Neuronal stem cell (in vitro differentiated cells): Measurements from ENCODE around the gene HDAC7.

Experiments used
- DNase-seq: peaks from one replicate; pipeline ENCODE4 v3.0.0-alpha.2; 2013; ENCODE audit warnings: low spot score
- H2AFZ ChIP-seq: one replicate; pipeline ENCODE4 v1.6.1; 2013; ENCODE audit warnings: mild to moderate bottlenecking, low read length, inconsistent platforms
- H2AK5ac ChIP-seq: 2 replicates; pipeline ENCODE4 v1.6.1; 2013; ENCODE audit warnings: low read depth, mild to moderate bottlenecking, inconsistent platforms, low read length, moderate library complexity, mixed read lengths
- H2BK120ac ChIP-seq: 2 replicates; pipeline ENCODE4 v1.6.1; 2013; ENCODE audit warnings: low read depth, mild to moderate bottlenecking, inconsistent platforms, low read length, moderate library complexity, mixed read lengths
- H2BK12ac ChIP-seq: one replicate; pipeline ENCODE4 v1.6.1; 2013; ENCODE audit warnings: low read length, inconsistent platforms
- H2BK15ac ChIP-seq: 2 replicates; pipeline ENCODE4 v1.6.1; 2013; ENCODE audit warnings: mild to moderate bottlenecking, low read length, inconsistent platforms, mixed read lengths
- H2BK5ac ChIP-seq: one replicate; pipeline ENCODE4 v1.6.1; 2013; ENCODE audit warnings: inconsistent platforms, mild to moderate bottlenecking, low read length, moderate library complexity
- H3K14ac ChIP-seq: one replicate; pipeline ENCODE4 v1.6.1; 2013; ENCODE audit warnings: low read length, inconsistent platforms
- H3K18ac ChIP-seq: 2 replicates; pipeline ENCODE4 v1.6.1; 2013; ENCODE audit warnings: low read length, inconsistent platforms
- H3K23ac ChIP-seq: 2 replicates; pipeline ENCODE4 v1.6.1; 2013; ENCODE audit warnings: low read depth, mild to moderate bottlenecking, mixed read lengths, low read length, inconsistent platforms; ENCODE audit not compliant: poor library complexity
- H3K27ac ChIP-seq: replicated peaks from 3 replicates; pipeline ENCODE4 v1.5.1; 2013; ENCODE audit warnings: low read length, inconsistent platforms
- H3K27me3 ChIP-seq, 3 experiments: 2 replicates each; pipeline ENCODE4 v1.6.1; 2013; ENCODE audit warnings: low read length in 3 of 3, mild to moderate bottlenecking in 2 of 3, inconsistent platforms in 1 of 3, low read depth in 1 of 3, mixed read lengths in 1 of 3, moderate library complexity in 1 of 3; ENCODE audit not compliant: control insufficient read depth in 3 of 3, insufficient read depth in 3 of 3
- H3K36me3 ChIP-seq, 2 donors: replicated peaks in 1 of 2; 2 replicates each; pipeline ENCODE4 v1.6.1; 2013; ENCODE audit warnings: low read length in 2 of 2; ENCODE audit not compliant: control insufficient read depth in 2 of 2, insufficient read depth in 2 of 2
- H3K4ac ChIP-seq: 2 replicates; pipeline ENCODE4 v1.6.1; 2013; ENCODE audit warnings: inconsistent platforms, mild to moderate bottlenecking, low read length, moderate library complexity
- H3K4me1 ChIP-seq, 2 donors: 1 replicate in 1 of 2; 2 replicates in 1 of 2; pipeline ENCODE4 v1.6.1; 2013; ENCODE audit warnings: low read length in 2 of 2, low read depth in 1 of 2; ENCODE audit not compliant: control insufficient read depth in 2 of 2, insufficient read depth in 1 of 2
- H3K4me2 ChIP-seq: one replicate; pipeline ENCODE4 v1.6.1; 2013; ENCODE audit warnings: mild to moderate bottlenecking, low read length, inconsistent platforms; ENCODE audit not compliant: insufficient read depth, poor library complexity, severe bottlenecking
- H3K4me3 ChIP-seq, 2 donors: 2 replicates each; pipeline ENCODE4 v1.5.1; 2013; ENCODE audit warnings: low read length in 2 of 2, mild to moderate bottlenecking in 2 of 2, inconsistent platforms in 1 of 2, moderate library complexity in 1 of 2
- H3K79me1 ChIP-seq: one replicate; pipeline ENCODE4 v1.6.1; 2013; ENCODE audit warnings: low read depth, mild to moderate bottlenecking, inconsistent platforms, low read length, moderate library complexity
- H3K9ac ChIP-seq: one replicate; pipeline ENCODE4 v1.6.1; 2013; ENCODE audit warnings: mild to moderate bottlenecking, low read depth, low read length, inconsistent platforms; ENCODE audit not compliant: poor library complexity
- H3K9me3 ChIP-seq, 2 donors: replicated peaks in 1 of 2; 2 replicates each; pipeline versions ENCODE3 to v1.6.1; 2013; ENCODE audit warnings: low read length in 2 of 2, mild to moderate bottlenecking in 2 of 2, inconsistent platforms in 1 of 2, low read depth in 1 of 2, mixed read lengths in 1 of 2, moderate library complexity in 1 of 2; ENCODE audit not compliant: control insufficient read depth in 2 of 2, insufficient read depth in 1 of 2
- H4K8ac ChIP-seq: one replicate; pipeline ENCODE4 v1.6.1; 2013; ENCODE audit warnings: low read depth, mild to moderate bottlenecking, inconsistent platforms, low read length, moderate library complexity
- H4K91ac ChIP-seq: one replicate; pipeline ENCODE4 v1.6.1; 2013; ENCODE audit warnings: low read length, low read depth, mild to moderate bottlenecking, inconsistent platforms; ENCODE audit not compliant: poor library complexity
- WGBS, 2 donors: extraction: QIAGEN DNeasy Blood & Tissue Kit; methylation state at CpG; one replicate each; pipeline ENCODE4 v1.1.7; 2013; ENCODE audit warnings: missing lambda C conversion rate in 2 of 2, mixed read lengths in 1 of 2; ENCODE audit not compliant: insufficient read length in 2 of 2, insufficient replicate concordance in 1 of 2; ENCODE audit errors: extremely low coverage in 2 of 2; 5-methylcytosine and 5-hydroxymethylcytosine counted together

The HDAC7 gene

DNA sequence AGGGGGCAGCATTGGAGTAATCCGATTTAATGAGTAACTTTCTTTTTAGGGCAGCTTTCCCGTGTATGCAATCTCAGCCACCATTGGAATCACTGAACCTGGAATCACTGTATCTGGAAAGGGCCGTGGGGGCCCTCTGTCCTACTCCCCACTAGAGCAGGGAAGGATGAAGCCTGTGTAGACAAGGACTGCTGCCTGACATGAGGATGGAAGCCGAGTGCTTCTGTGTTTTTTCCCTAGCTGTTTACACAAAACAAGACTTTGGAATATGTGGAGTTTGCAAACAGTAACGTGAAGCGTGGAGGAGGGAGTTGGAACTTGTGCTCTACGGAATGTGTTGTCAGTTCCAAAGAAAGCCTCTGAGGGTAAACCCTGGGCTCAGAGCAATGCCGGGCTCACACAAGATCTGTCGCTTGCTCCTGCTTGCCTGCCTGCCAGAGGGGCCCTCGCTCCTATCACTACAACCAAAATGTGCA lies 32.4 kb upstream of the HDAC7 start:
- no peak overlapping the region for H3K9ac ChIP-seq
- H3K4me3 ChIP-seq = no peak overlapping the region
- peak overlapping the region; percentile 38 for H2AFZ ChIP-seq
- no peak overlapping the region for H2BK5ac ChIP-seq
- H2BK15ac ChIP-seq = no peak overlapping the region
- peaks cover 0 to 12% of the 10 kb centered on the region in 2 donors for H3K4me1 ChIP-seq
- no peaks in the 10 kb centered on the region for H3K9me3 ChIP-seq
- H3K4ac ChIP-seq = no peak overlapping the region
- no peaks in the 10 kb centered on the region for H3K79me1 ChIP-seq
- peaks cover 0 to 30% (median 0%) of the 10 kb centered on the region in 3 experiments for H3K27me3 ChIP-seq
- DNase-seq = no peak
- H3K23ac ChIP-seq = no peak overlapping the region
- H3K4me2 ChIP-seq = no peak overlapping the region
- no peak overlapping the region for H4K8ac ChIP-seq
- no CpG with 5 or more reads among the region's 10 CpGs for WGBS, 2 donors
- no peak overlapping the region for H3K27ac ChIP-seq
- H2BK12ac ChIP-seq = no peak overlapping the region
- no peaks in the 10 kb centered on the region for H3K36me3 ChIP-seq
- H2AK5ac ChIP-seq = no peak overlapping the region
- no peak overlapping the region for H2BK120ac ChIP-seq
- H4K91ac ChIP-seq = no peak overlapping the region
- H3K18ac ChIP-seq = no peak overlapping the region
- no peak overlapping the region for H3K14ac ChIP-seq

- no peak overlapping the region for H3K4me2 ChIP-seq
- H3K18ac ChIP-seq = no peak overlapping the region
- H2BK15ac ChIP-seq = no peak overlapping the region
- H2AFZ ChIP-seq = no peak overlapping the region
- WGBS, 2 donors = no CpG with 5 or more reads among the region's 3 CpGs
- peaks cover 0 to 34% (median 0%) of the 10 kb centered on the region in 3 experiments for H3K27me3 ChIP-seq
- no peak for DNase-seq
- no peak overlapping the region for H4K8ac ChIP-seq
- H3K9me3 ChIP-seq = no peaks in the 10 kb centered on the region
- H3K36me3 ChIP-seq = no peaks in the 10 kb centered on the region
- H3K4me1 ChIP-seq = peaks cover 0 to 12% of the 10 kb centered on the region in 2 donors
- no peak overlapping the region for H2BK12ac ChIP-seq
- no peak overlapping the region for H2AK5ac ChIP-seq
- H3K79me1 ChIP-seq = no peaks in the 10 kb centered on the region
- H3K23ac ChIP-seq = no peak overlapping the region
- no peak overlapping the region for H2BK120ac ChIP-seq
- H3K9ac ChIP-seq = no peak overlapping the region
- no peak overlapping the region for H4K91ac ChIP-seq
- H3K14ac ChIP-seq = no peak overlapping the region
- no peak overlapping the region for H3K27ac ChIP-seq
- H2BK5ac ChIP-seq = no peak overlapping the region
- H3K4me3 ChIP-seq = no peak overlapping the region
- H3K4ac ChIP-seq = no peak overlapping the region
These were observed 31.7 kb upstream of the HDAC7 start for GRCh38 chr12:47851303-47851952.

DNA sequence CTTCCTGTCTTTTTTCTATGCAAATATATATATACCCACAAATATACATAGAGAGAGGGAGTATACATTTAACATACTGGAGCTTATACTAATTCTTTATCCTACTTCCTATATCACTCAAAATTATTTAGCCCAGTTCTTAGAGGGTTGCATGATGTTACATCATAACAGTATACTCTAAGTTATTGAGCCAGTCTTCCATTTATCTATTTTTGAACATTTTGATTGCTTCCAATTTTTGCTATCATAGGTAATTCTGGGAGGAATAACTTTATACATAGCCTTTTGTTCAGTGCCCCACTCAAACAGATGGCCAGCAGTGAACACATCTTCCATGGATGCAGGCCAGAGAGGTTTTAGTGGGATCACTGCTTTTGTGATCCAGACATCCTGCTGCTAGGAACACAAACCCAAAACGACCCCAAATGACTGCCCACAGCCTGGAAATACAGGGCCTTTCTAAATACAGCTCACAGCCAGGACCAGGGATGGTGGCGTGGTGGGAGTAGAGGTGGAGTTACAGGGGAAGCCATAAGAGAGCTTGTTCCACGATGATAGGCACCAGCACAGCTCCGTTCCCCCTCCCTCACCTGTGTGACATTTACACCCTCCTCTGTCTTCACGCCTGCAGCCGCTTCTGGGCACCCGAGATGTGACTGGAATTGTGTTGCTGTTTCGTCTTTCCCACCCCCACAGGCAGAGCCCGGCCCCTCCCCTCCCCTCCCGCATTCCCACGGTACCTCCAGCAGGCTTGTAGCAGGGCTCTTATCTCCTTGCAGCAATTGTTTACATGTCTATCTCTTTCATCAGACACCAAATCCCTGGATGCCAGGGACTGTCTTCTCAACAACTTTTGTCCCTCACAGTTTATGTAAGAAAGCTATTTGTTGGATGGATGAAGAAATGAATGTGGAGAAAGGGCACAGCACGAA lies 30.7 kb upstream of the HDAC7 start:
- Histone ChIP-seq H3K36me3 (no peaks in the 10 kb centered on the region), H3K27ac (no peak overlapping the region), H2BK12ac (no peak overlapping the region), H3K4ac (no peak overlapping the region), H3K9me3 (no peaks in the 10 kb centered on the region), H2BK5ac (no peak overlapping the region), H2BK120ac (no peak overlapping the region), H3K4me3 (no peak overlapping the region), H4K8ac (no peak overlapping the region), H3K23ac (no peak overlapping the region), H3K4me2 (no peak overlapping the region), H3K18ac (peak overlapping the region; percentile 17), H2AK5ac (no peak overlapping the region), H3K79me1 (no peaks in the 10 kb centered on the region), H3K4me1 (peaks cover 0 to 12% of the 10 kb centered on the region in 2 donors), H2AFZ (no peak overlapping the region), H3K9ac (no peak overlapping the region), H3K14ac (no peak overlapping the region), H2BK15ac (no peak overlapping the region), H4K91ac (no peak overlapping the region), H3K27me3 (peaks cover 0 to 36% (median 0%) of the 10 kb centered on the region in 3 experiments)
- no peak for DNase-seq
- WGBS, 2 donors = no CpG with 5 or more reads among the region's 12 CpGs

DNA sequence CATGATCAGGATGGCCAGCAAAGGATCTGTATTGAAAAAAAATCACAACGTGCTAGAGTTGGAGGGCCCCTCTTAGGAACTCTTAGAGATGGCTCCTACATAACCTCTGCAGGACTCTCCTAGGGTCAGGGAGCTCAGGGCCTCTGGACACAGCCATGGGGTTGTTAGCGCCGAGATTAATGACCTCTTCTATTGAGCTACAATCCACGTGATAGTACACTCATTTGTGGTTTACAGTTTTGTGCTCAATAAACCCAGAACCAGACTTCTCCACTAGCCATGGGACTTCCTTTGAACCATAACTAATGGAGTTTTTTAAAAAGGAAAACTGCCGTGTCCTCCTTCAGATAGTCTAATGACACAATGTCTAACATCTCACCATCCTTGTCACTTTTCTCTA lies 29.6 kb upstream of the HDAC7 start:
- no peak for DNase-seq
- Histone ChIP-seq H3K9me3 (no peaks in the 10 kb centered on the region), H3K79me1 (no peaks in the 10 kb centered on the region), H3K4me2 (no peak overlapping the region), H3K18ac (no peak overlapping the region), H3K23ac (no peak overlapping the region), H2BK120ac (no peak overlapping the region), H4K91ac (no peak overlapping the region), H2BK15ac (no peak overlapping the region), H3K36me3 (no peaks in the 10 kb centered on the region), H3K9ac (no peak overlapping the region), H2AFZ (no peak overlapping the region), H2BK12ac (no peak overlapping the region), H3K4me3 (no peak overlapping the region), H4K8ac (no peak overlapping the region), H2AK5ac (no peak overlapping the region), H3K4me1 (peaks cover 0 to 15% of the 10 kb centered on the region in 2 donors), H3K4ac (no peak overlapping the region), H3K14ac (no peak overlapping the region), H3K27me3 (peaks cover 0 to 36% (median 2%) of the 10 kb centered on the region in 3 experiments), H2BK5ac (no peak overlapping the region), H3K27ac (no peak overlapping the region)
- WGBS, 2 donors = no CpG with 5 or more reads among the region's 5 CpGs
